Neural cell (in vitro differentiated cells): ENCODE data around the gene PFN2. TPM values are rescaled to one million over a fixed set of nuclear protein-coding genes. Genes with fewer than 3 reads are reported as not detected.

Experiments used
- H2AFZ ChIP-seq: fragments of 200-600, 300-800 bp; sonication (generic), shearing (Covaris generic); 2 replicates; pipeline ENCODE4 v1.6.0; 2014; ENCODE audit warnings: low read depth, mild to moderate bottlenecking, antibody characterized with exemption, low read length, moderate library complexity
- H3F3A ChIP-seq: fragments of 200-600 bp; shearing (Covaris generic); 2 replicates; pipeline ENCODE4 v1.6.1; 2016; ENCODE audit warnings: mild to moderate bottlenecking, moderate library complexity, mixed read lengths, antibody characterized with exemption, low read length; ENCODE audit not compliant: insufficient read depth, poor library complexity, severe bottlenecking
- H3K27ac ChIP-seq: fragments of 200-600, 300-800 bp; sonication (generic), shearing (Covaris generic); 2 replicates; pipeline ENCODE4 v1.5.1; 2014; ENCODE audit warnings: mild to moderate bottlenecking, low read length, moderate library complexity
- H3K27me3 ChIP-seq: fragments of 300-800, 200-600 bp; sonication (generic), shearing (Covaris generic); 2 replicates; pipeline ENCODE4 v1.6.0; 2014; ENCODE audit warnings: mild to moderate bottlenecking, low read depth, low read length, moderate library complexity; ENCODE audit not compliant: insufficient read depth
- H3K36me3 ChIP-seq: fragments of 300-800, 200-600 bp; sonication (generic), shearing (Covaris generic); 2 replicates; pipeline ENCODE4 v1.5.1; 2014; ENCODE audit warnings: mild to moderate bottlenecking, antibody characterized with exemption, low read length, moderate library complexity; ENCODE audit not compliant: insufficient read depth
- H3K4me2 ChIP-seq: fragments of 300-800, 200-600 bp; sonication (generic), shearing (Covaris generic); 2 replicates; pipeline ENCODE4 v1.6.0; 2014; ENCODE audit warnings: mild to moderate bottlenecking, low read length
- H3K4me3 ChIP-seq: fragments of 300-800, 200-600 bp; sonication (generic), shearing (Covaris generic); 2 replicates; pipeline ENCODE4 v1.5.1; 2014; ENCODE audit warnings: mild to moderate bottlenecking, low read length, moderate library complexity
- H3K79me2 ChIP-seq: fragments of 200-600 bp; shearing (Covaris generic); replicated peaks from 2 replicates; pipeline ENCODE4 v1.6.0; 2014; ENCODE audit warnings: mild to moderate bottlenecking, low read length, moderate library complexity; ENCODE audit not compliant: insufficient read depth
- H3K9ac ChIP-seq: fragments of 300-800, 200-600 bp; sonication (generic), shearing (Covaris generic); 2 replicates; pipeline ENCODE4 v1.6.1; 2016; ENCODE audit warnings: mild to moderate bottlenecking, low read length, mixed read lengths
- H3K9me2 ChIP-seq: fragments of 200-600 bp; shearing (Covaris generic); 2 replicates; pipeline ENCODE4 v1.6.1; 2016; ENCODE audit warnings: mild to moderate bottlenecking, low read length, mixed read lengths; ENCODE audit not compliant: insufficient read depth
- H3K9me3 ChIP-seq: fragments of 200-600, 300-800 bp; sonication (generic), shearing (Covaris generic); 2 replicates; pipeline ENCODE4 v1.6.1; 2016; ENCODE audit warnings: mild to moderate bottlenecking, mixed run types, low read length, moderate library complexity, mixed read lengths
- H4K20me1 ChIP-seq: fragments of 200-600 bp; shearing (Covaris generic); 2 replicates; pipeline ENCODE4 v1.6.1; 2016; ENCODE audit warnings: mild to moderate bottlenecking, mixed run types; ENCODE audit not compliant: insufficient read depth
- EP300 ChIP-seq: fragments of 450-650 bp; conservative IDR thresholded peaks from 2 replicates; pipeline ENCODE4 v1.6.1; 2014; ENCODE audit warnings: antibody characterized with exemption, mild to moderate bottlenecking, moderate library complexity; ENCODE audit not compliant: poor library complexity, severe bottlenecking
- EZH2 ChIP-seq: fragments of 200-600, 300-800 bp; shearing (Covaris generic), sonication (generic); IDR thresholded peaks from 2 replicates; pipeline ENCODE4 v1.6.1; 2014; ENCODE audit warnings: antibody characterized with exemption, low read length, borderline replicate concordance, mild to moderate bottlenecking; ENCODE audit not compliant: insufficient read depth, poor library complexity, severe bottlenecking
- MXI1 ChIP-seq: fragments of 450-650 bp; conservative IDR thresholded peaks from 2 replicates; pipeline ENCODE4 v1.6.1; 2014; ENCODE audit warnings: antibody characterized with exemption, mild to moderate bottlenecking; ENCODE audit not compliant: poor library complexity, severe bottlenecking
- POLR2AphosphoS5 ChIP-seq: IDR thresholded peaks from 2 replicates; pipeline ENCODE4 v1.6.1; 2012
- RAD21 ChIP-seq: fragments of 450-650 bp; conservative IDR thresholded peaks from 2 replicates; pipeline ENCODE4 v1.6.1; 2014; ENCODE audit warnings: antibody characterized with exemption, mild to moderate bottlenecking, moderate library complexity
- SMC3 ChIP-seq: fragments of 450-650 bp; conservative IDR thresholded peaks from 2 replicates; pipeline ENCODE4 v1.6.1; 2014; ENCODE audit warnings: antibody characterized with exemption, mild to moderate bottlenecking, moderate library complexity; ENCODE audit not compliant: poor library complexity
- TAF1 ChIP-seq: IDR thresholded peaks from 2 replicates; pipeline ENCODE4 v1.6.1; 2012; ENCODE audit warnings: low read depth
- polyA plus RNA-seq: library from polyadenylated mRNA; depleted of rRNA; stranded (reverse); fragments of >200 nt; gene quantifications from 2 replicates; pipeline ENCODE4 v1.2.3, GENCODE V29; 2014
- TF ChIP-seq, protein P1 (sequence below): IDR thresholded peaks from 2 replicates; pipeline ENCODE4 v1.6.1; 2012; ENCODE audit warnings: borderline replicate concordance
- TF ChIP-seq, protein P2 (sequence below): fragments of 450-650 bp; IDR thresholded peaks from 2 replicates; pipeline ENCODE4 v1.5.1; 2014; ENCODE audit warnings: antibody characterized with exemption, mild to moderate bottlenecking, moderate library complexity; ENCODE audit not compliant: poor library complexity, severe bottlenecking

PFN2 gene
- polyA plus RNA-seq, 1 donor from 2014 or later = 527 TPM

DNA sequence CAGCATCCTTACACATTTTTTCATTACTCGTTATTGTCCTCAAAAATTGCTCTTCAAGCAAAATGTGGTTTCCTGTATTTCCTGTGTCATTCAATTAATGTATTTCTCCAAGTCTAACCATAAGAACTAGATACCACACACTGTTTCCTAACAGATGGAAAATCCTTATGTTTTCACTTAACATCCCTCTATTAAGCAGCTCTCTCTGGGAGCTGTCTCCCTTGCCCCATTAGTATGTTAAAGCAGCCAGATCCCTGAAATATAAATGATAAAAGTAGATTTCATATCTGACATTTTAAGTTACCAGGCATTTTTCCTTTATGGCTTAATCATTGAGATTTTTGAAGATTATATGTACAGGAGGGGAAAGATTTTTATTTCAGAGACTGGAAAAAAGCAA lies 15.9 kb downstream of the PFN2 start:
- H3K4me2 ChIP-seq = no peak overlapping the region
- no peak overlapping the region for H3K9ac ChIP-seq
- H3K79me2 ChIP-seq = peaks cover 5% of the 10 kb centered on the region
- H2AFZ ChIP-seq = no peak overlapping the region
- H3K36me3 ChIP-seq = no peaks in the 10 kb centered on the region
- H4K20me1 ChIP-seq = no peaks in the 10 kb centered on the region
- no peaks in the 10 kb centered on the region for H3K27me3 ChIP-seq
- no peaks in the 10 kb centered on the region for H3K9me2 ChIP-seq
- TF ChIP-seq, protein P1, sequence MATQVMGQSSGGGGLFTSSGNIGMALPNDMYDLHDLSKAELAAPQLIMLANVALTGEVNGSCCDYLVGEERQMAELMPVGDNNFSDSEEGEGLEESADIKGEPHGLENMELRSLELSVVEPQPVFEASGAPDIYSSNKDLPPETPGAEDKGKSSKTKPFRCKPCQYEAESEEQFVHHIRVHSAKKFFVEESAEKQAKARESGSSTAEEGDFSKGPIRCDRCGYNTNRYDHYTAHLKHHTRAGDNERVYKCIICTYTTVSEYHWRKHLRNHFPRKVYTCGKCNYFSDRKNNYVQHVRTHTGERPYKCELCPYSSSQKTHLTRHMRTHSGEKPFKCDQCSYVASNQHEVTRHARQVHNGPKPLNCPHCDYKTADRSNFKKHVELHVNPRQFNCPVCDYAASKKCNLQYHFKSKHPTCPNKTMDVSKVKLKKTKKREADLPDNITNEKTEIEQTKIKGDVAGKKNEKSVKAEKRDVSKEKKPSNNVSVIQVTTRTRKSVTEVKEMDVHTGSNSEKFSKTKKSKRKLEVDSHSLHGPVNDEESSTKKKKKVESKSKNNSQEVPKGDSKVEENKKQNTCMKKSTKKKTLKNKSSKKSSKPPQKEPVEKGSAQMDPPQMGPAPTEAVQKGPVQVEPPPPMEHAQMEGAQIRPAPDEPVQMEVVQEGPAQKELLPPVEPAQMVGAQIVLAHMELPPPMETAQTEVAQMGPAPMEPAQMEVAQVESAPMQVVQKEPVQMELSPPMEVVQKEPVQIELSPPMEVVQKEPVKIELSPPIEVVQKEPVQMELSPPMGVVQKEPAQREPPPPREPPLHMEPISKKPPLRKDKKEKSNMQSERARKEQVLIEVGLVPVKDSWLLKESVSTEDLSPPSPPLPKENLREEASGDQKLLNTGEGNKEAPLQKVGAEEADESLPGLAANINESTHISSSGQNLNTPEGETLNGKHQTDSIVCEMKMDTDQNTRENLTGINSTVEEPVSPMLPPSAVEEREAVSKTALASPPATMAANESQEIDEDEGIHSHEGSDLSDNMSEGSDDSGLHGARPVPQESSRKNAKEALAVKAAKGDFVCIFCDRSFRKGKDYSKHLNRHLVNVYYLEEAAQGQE = no peak
- TF ChIP-seq SMC3 (no peak), EZH2 (no peak), RAD21 (no peak), TAF1 (no peak), MXI1 (no peak)
- TF ChIP-seq, protein P2, sequence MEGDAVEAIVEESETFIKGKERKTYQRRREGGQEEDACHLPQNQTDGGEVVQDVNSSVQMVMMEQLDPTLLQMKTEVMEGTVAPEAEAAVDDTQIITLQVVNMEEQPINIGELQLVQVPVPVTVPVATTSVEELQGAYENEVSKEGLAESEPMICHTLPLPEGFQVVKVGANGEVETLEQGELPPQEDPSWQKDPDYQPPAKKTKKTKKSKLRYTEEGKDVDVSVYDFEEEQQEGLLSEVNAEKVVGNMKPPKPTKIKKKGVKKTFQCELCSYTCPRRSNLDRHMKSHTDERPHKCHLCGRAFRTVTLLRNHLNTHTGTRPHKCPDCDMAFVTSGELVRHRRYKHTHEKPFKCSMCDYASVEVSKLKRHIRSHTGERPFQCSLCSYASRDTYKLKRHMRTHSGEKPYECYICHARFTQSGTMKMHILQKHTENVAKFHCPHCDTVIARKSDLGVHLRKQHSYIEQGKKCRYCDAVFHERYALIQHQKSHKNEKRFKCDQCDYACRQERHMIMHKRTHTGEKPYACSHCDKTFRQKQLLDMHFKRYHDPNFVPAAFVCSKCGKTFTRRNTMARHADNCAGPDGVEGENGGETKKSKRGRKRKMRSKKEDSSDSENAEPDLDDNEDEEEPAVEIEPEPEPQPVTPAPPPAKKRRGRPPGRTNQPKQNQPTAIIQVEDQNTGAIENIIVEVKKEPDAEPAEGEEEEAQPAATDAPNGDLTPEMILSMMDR = no peak
- no peak overlapping the region for H3K27ac ChIP-seq
- no peak overlapping the region for H3K4me3 ChIP-seq
- H3K9me3 ChIP-seq = no peaks in the 10 kb centered on the region
- no peaks in the 10 kb centered on the region for H3F3A ChIP-seq

DNA sequence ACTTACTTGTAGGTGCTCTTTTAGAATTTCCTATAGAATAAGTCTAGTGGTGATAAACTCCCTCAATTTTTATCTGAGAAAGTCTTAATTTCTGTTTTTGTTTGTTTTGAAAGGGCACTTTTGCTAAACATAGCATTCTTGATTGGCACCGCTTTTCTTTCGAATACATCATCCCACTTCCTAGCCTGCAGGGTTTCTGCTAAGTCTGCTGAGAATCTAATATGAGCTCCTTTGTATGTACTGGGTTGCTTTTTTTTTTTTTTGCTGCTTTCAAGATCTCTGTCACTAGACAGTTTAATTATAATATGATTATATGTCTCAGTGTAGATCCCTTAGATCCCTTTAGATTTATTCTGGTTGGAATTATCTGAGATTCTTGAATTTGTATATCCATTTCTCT lies 21.5 kb downstream of the PFN2 start:
- Histone ChIP-seq H3K4me2 (no peak overlapping the region), H3K9me3 (no peaks in the 10 kb centered on the region), H3K9me2 (no peaks in the 10 kb centered on the region), H3K9ac (no peak overlapping the region), H4K20me1 (no peaks in the 10 kb centered on the region), H3K4me3 (no peak overlapping the region), H3K27me3 (no peaks in the 10 kb centered on the region), H3K27ac (no peak overlapping the region), H3F3A (peaks cover 4% of the 10 kb centered on the region), H3K79me2 (no peaks in the 10 kb centered on the region), H2AFZ (no peak overlapping the region), H3K36me3 (no peaks in the 10 kb centered on the region)
- TF ChIP-seq, protein P2 = no peak
- no peak for TF ChIP-seq MXI1
- no peak for TF ChIP-seq EP300
- no peak for TF ChIP-seq TAF1
- TF ChIP-seq, protein P1 = no peak
- no peak for TF ChIP-seq RAD21
- TF ChIP-seq SMC3 = no peak
- no peak for TF ChIP-seq POLR2AphosphoS5
- TF ChIP-seq EZH2 = no peak
